A172 (cell line): ENCODE measurements around the gene SMARCD1. TPM values are rescaled to one million over a fixed set of nuclear protein-coding genes. Genes with fewer than 3 reads are reported as not detected.

Source experiments
- DNase-seq: peaks from one replicate; pipeline ENCODE4 v3.0.0-alpha.2; 2015; ENCODE audit warnings: low spot score
- total RNA-seq: library from RNA; depleted of rRNA; stranded (reverse); fragments of >200 nt; shearing (Covaris generic); gene quantifications from 2 replicates; pipeline ENCODE4 v1.2.3, GENCODE V29; 2014; rRNA removed

Gene SMARCD1
- total RNA-seq, result 57.4 and 93.9 TPM in 2 replicates

GRCh38 chr12:50084775-50085614 lies at the start of gene SMARCD1:
Gene SMARCD1 (plus strand): TSS chr12:50085342. CDS start chr12:50085370, 28 bp downstream.
- DNase-seq, result peak; percentile 85

- DNase-seq, result no peak
Measured at GRCh38 chr12:50038336-50038735, 46.8 kb upstream of the SMARCD1 start.

- peak; percentile 71 for DNase-seq
Measured at GRCh38 chr12:50039151-50039835, 45.8 kb upstream of the SMARCD1 start.

GRCh38 chr12:50040657-50041056 lies 44.5 kb upstream of the SMARCD1 start:
- no peak for DNase-seq

- DNase-seq, result no peak
Measured at GRCh38 chr12:50041062-50041860, 43.9 kb upstream of the SMARCD1 start.

GRCh38 chr12:50041962-50042361 lies 43.2 kb upstream of the SMARCD1 start:
- no peak for DNase-seq

- no peak for DNase-seq
Measured at GRCh38 chr12:50042693-50043092, 42.4 kb upstream of the SMARCD1 start.

- DNase-seq, result no peak
Measured at GRCh38 chr12:50043308-50043707, 41.8 kb upstream of the SMARCD1 start.

- DNase-seq, result no peak
Measured at GRCh38 chr12:50043854-50044253, 41.3 kb upstream of the SMARCD1 start.

- DNase-seq, result no peak
Measured at GRCh38 chr12:50047693-50048250, 37.4 kb upstream of the SMARCD1 start.

GRCh38 chr12:50049254-50050118 lies 35.7 kb upstream of the SMARCD1 start:
- no peak for DNase-seq

- no peak for DNase-seq
Measured at GRCh38 chr12:50050119-50050385, 35.1 kb upstream of the SMARCD1 start.

GRCh38 chr12:50050410-50051098 lies 34.6 kb upstream of the SMARCD1 start:
- DNase-seq, result no peak

- DNase-seq, result no peak
Measured at GRCh38 chr12:50051101-50051806, 33.9 kb upstream of the SMARCD1 start.

GRCh38 chr12:50052544-50052943 lies 32.6 kb upstream of the SMARCD1 start:
- DNase-seq, result no peak

GRCh38 chr12:50052964-50053363 lies 32.2 kb upstream of the SMARCD1 start:
- no peak for DNase-seq

GRCh38 chr12:50053583-50053982 lies 31.6 kb upstream of the SMARCD1 start:
- no peak for DNase-seq

GRCh38 chr12:50055831-50056638 lies 29.1 kb upstream of the SMARCD1 start:
- peak; percentile 25 for DNase-seq

- no peak for DNase-seq
Measured at GRCh38 chr12:50056639-50056976, 28.5 kb upstream of the SMARCD1 start.
